ENCODE results near the gene NUP93. TPM values are rescaled to one million over a fixed set of nuclear protein-coding genes. Genes with fewer than 3 reads are reported as not detected.

The NUP93 gene
- total RNA-seq, 2 donors from 2014 or later = 18.1 to 19.8 TPM

GRCh38 chr16:56684256-56684925 is 45.5 kb upstream of the NUP93 start:
- Histone ChIP-seq H3K4me1 (peaks cover 0 to 40% of the 10 kb centered on the region in 2 donors), H3K4me3 (peak overlapping the region; percentile 59 to 60), H3K9me3 (no peaks in the 10 kb centered on the region), H3K36me3 (peaks cover 4% of the 10 kb centered on the region), H3K27ac (peak overlapping the region; percentile 86 to 87), H3K27me3 (no peaks in the 10 kb centered on the region)
- no peak for DNase-seq (ENCODE audit: low spot score)
- no peak for TF ChIP-seq CTCF (IDR thresholded peaks at IDR 0.05)

- Histone ChIP-seq H3K36me3 (peaks cover 4% of the 10 kb centered on the region), H3K27ac (peak overlapping the region; percentile 86 to 87), H3K4me1 (peaks cover 0 to 36% of the 10 kb centered on the region in 2 donors), H3K4me3 (no peak overlapping the region), H3K9me3 (no peaks in the 10 kb centered on the region), H3K27me3 (no peaks in the 10 kb centered on the region)
- no peak for DNase-seq (ENCODE audit: low spot score)
- no peak for TF ChIP-seq CTCF (IDR thresholded peaks at IDR 0.05)
Observed at GRCh38 chr16:56684926-56685590, 44.9 kb upstream of the NUP93 start.

- TF ChIP-seq CTCF (IDR thresholded peaks at IDR 0.05) = no peak
- Histone ChIP-seq H3K4me3 (no peak overlapping the region), H3K9me3 (no peaks in the 10 kb centered on the region), H3K27ac (no peak overlapping the region), H3K27me3 (no peaks in the 10 kb centered on the region), H3K4me1 (peaks cover 0 to 29% of the 10 kb centered on the region in 2 donors), H3K36me3 (peaks cover 4% of the 10 kb centered on the region)
- no peak for DNase-seq (ENCODE audit: low spot score)
Observed at GRCh38 chr16:56686758-56687157, 43.2 kb upstream of the NUP93 start.

GRCh38 chr16:56688762-56689161 is 41.2 kb upstream of the NUP93 start:
- peaks cover 0 to 15% of the 10 kb centered on the region in 2 donors for H3K4me1 ChIP-seq
- H3K36me3 ChIP-seq = peaks cover 4% of the 10 kb centered on the region
- no peak for DNase-seq (ENCODE audit: low spot score)
- H3K27ac ChIP-seq = no peak overlapping the region
- no peaks in the 10 kb centered on the region for H3K27me3 ChIP-seq
- H3K4me3 ChIP-seq = no peak overlapping the region
- H3K9me3 ChIP-seq = no peaks in the 10 kb centered on the region
- TF ChIP-seq CTCF (IDR thresholded peaks at IDR 0.05) = no peak

- Histone ChIP-seq H3K36me3 (peaks cover 2% of the 10 kb centered on the region), H3K27me3 (no peaks in the 10 kb centered on the region), H3K4me1 (peaks cover 0 to 12% of the 10 kb centered on the region in 2 donors), H3K9me3 (no peaks in the 10 kb centered on the region), H3K4me3 (no peak overlapping the region), H3K27ac (no peak overlapping the region)
- no peak for DNase-seq (ENCODE audit: low spot score)
- no peak for TF ChIP-seq CTCF (IDR thresholded peaks at IDR 0.05)
Observed at GRCh38 chr16:56689171-56689570, 40.8 kb upstream of the NUP93 start.

All from right atrium auricular region (tissue), 2 donors.